Peyer's patch (tissue), 4 donors: Measurements from ENCODE around the gene NSRP1.

Experiments used
- CTCF ChIP-seq, 6 experiments: fragments of 450-650 bp in 4 of 6; fragments of 200-600 bp in 2 of 6; sonication (generic) in 1 of 6; IDR thresholded peaks; one replicate each; pipeline ENCODE4 v1.5.1; 2017 to 2019; ENCODE audit warnings: antibody characterized with exemption in 6 of 6, mild to moderate bottlenecking in 3 of 6, moderate library complexity in 1 of 6
- POLR2A ChIP-seq, 2 donors: fragments of 450-650 bp; IDR thresholded peaks; one replicate each; pipeline ENCODE4 v1.5.1; 2017; ENCODE audit warnings: antibody characterized with exemption in 2 of 2, mild to moderate bottlenecking in 2 of 2, moderate library complexity in 2 of 2

GRCh38 chr17:30091121-30091670 is 25.4 kb upstream of the NSRP1 start:
- TF ChIP-seq CTCF (IDR thresholded peaks at IDR 0.05) = no peak
- TF ChIP-seq POLR2A (IDR thresholded peaks at IDR 0.05) = no peak
